ENCODE results near the gene GOLM1. TPM values are rescaled to one million over a fixed set of nuclear protein-coding genes. Genes with fewer than 3 reads are reported as not detected.

Gene GOLM1
- total and polyA plus RNA-seq, 2 of the 8 experiments (the other 6 are each of a cell fraction or from before 2014, with no cell fraction given) = 45.9 to 88.9 TPM

DNA sequence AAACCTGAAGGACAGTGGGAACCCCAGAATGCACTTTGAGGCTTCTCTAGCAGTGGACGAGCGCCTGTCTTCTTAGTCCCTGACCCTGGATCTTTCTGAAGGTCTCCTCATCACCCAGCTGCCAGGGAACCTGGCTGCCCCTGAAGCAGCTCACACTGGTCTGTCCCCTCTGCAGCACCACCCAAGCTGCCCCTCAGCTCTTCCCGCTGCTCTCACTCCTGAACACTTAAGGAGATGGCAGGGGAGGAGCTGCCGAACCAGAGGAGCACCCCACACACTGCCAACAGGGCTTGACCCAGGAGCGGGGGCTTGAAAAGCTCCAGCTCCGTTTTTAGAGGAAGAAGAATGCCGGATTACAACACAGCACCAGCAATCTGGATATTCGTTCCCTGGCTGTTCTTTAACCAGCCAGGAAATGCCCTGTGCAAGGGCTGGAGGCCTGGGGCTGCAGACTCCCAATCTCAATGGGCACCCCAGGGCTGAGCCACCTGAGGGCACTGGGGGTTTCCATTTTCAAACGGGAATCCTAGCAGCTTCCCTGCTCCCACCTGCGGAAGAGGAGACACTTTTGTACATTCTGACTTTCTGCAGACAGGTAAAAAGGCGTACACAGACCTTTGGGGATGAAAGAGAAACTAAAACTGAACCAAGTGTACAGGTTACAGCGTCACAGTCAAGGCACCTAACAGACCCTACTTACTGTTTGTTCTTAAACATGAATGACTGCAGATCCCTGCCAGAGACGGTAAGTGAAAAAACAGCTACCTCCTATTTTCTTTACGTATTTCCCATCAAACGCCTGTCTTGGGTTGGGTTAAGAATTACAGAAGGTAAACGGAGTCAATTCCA is 36.3 kb downstream of the GOLM1 start:
- no peak overlapping the region for H3K23ac ChIP-seq (ENCODE audit: insufficient read length)
- H3K14ac ChIP-seq (ENCODE audit: insufficient read length) = no peak overlapping the region
- H2AFZ ChIP-seq (ENCODE audit: low read length) = no peak overlapping the region
- no peak overlapping the region for H2BK15ac ChIP-seq (ENCODE audit: low read length)
- no peak overlapping the region for H2BK12ac ChIP-seq (ENCODE audit: low read depth, low read length)
- H3K4me3 ChIP-seq (ENCODE audit: extremely low read depth in 1 of 4, insufficient read depth in 2 of 4, low read depth in 3 of 4, low read length in 4 of 4) = no peak overlapping the region
- 0 out of 2 replicates have a peak, but pooled peaks cover 2% of the 10 kb centered on the region for H3K23me2 ChIP-seq (ENCODE audit: low read depth, low read length)
- FAIRE-seq = no peak
- no peak overlapping the region for H4K91ac ChIP-seq (replicated peaks; ENCODE audit: insufficient read length, low read length)
- TF ChIP-seq EZH2 (IDR thresholded peaks at IDR 0.05; ENCODE audit: low read depth, low read length, severe bottlenecking) (no peak), POLR2A (IDR thresholded peaks at IDR 0.05; ENCODE audit: control extremely low read depth in 1 of 2, low read depth in 2 of 2, low read length in 2 of 2) (no peak), HDAC2 (IDR thresholded peaks at IDR 0.05; ENCODE audit: borderline replicate concordance in 1 of 2, low read depth in 2 of 2, low read length in 2 of 2) (no peak), POU5F1 (IDR thresholded peaks at IDR 0.05; ENCODE audit: low read depth, low read length) (no peak)
- TF ChIP-seq, protein P1, sequence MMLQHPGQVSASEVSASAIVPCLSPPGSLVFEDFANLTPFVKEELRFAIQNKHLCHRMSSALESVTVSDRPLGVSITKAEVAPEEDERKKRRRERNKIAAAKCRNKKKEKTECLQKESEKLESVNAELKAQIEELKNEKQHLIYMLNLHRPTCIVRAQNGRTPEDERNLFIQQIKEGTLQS (IDR thresholded peaks at IDR 0.05; ENCODE audit: insufficient read depth, low read depth, low read length) = no peak
- TF ChIP-seq, protein P2, sequence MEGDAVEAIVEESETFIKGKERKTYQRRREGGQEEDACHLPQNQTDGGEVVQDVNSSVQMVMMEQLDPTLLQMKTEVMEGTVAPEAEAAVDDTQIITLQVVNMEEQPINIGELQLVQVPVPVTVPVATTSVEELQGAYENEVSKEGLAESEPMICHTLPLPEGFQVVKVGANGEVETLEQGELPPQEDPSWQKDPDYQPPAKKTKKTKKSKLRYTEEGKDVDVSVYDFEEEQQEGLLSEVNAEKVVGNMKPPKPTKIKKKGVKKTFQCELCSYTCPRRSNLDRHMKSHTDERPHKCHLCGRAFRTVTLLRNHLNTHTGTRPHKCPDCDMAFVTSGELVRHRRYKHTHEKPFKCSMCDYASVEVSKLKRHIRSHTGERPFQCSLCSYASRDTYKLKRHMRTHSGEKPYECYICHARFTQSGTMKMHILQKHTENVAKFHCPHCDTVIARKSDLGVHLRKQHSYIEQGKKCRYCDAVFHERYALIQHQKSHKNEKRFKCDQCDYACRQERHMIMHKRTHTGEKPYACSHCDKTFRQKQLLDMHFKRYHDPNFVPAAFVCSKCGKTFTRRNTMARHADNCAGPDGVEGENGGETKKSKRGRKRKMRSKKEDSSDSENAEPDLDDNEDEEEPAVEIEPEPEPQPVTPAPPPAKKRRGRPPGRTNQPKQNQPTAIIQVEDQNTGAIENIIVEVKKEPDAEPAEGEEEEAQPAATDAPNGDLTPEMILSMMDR (IDR thresholded peaks at IDR 0.05; ENCODE audit: control extremely low read depth in 1 of 3, insufficient read depth in 1 of 3, low read depth in 1 of 3, low read length in 3 of 3) = no peak
- peaks cover 0 to 2% of the 10 kb centered on the region in 2 experiments; a peak in 2 of 4 replicates for H3K79me2 ChIP-seq (ENCODE audit: control insufficient read depth in 1 of 2, insufficient read depth in 2 of 2, low read length in 2 of 2)
- H2BK5ac ChIP-seq (ENCODE audit: low read depth, low read length) = no peak overlapping the region
- no peaks in the 10 kb centered on the region for H3K27me3 ChIP-seq (replicated peaks in 1 of 4; ENCODE audit: control insufficient read depth in 3 of 4, extremely low read depth in 1 of 4, insufficient read depth in 3 of 4, low read length in 3 of 4)
- H3K18ac ChIP-seq (ENCODE audit: extremely low read depth, low read length) = no peak overlapping the region
- no peak overlapping the region for H3K4me2 ChIP-seq (ENCODE audit: insufficient read depth in 1 of 2, low read depth in 2 of 2, low read length in 2 of 2)
- no peak overlapping the region for H2BK120ac ChIP-seq (replicated peaks; ENCODE audit: low read depth, low read length)
- H3K27ac ChIP-seq (ENCODE audit: low read depth, low read length) = no peak overlapping the region
- no peak overlapping the region for H3K4ac ChIP-seq (replicated peaks; ENCODE audit: insufficient read length, low read depth, low read length)
- no peak overlapping the region for H2BK20ac ChIP-seq (ENCODE audit: low read length)
- H4K20me1 ChIP-seq (replicated peaks in 1 of 2; ENCODE audit: control insufficient read depth in 1 of 2, insufficient read depth in 2 of 2, low read length in 2 of 2) = peaks cover 1 to 11% of the 10 kb centered on the region in 2 experiments
- no peak overlapping the region for H4K8ac ChIP-seq (ENCODE audit: extremely low read depth, insufficient read depth, low read length)
- no peaks in the 10 kb centered on the region; the same call in none of the 2 replicates for H3K79me1 ChIP-seq (ENCODE audit: low read depth, low read length)
- H3K36me3 ChIP-seq (ENCODE audit: control insufficient read depth in 2 of 4, insufficient read depth in 4 of 4, low read length in 3 of 4) = no peaks in the 10 kb centered on the region; a peak in 1 of 8 replicates
- no peak overlapping the region for H3K9ac ChIP-seq (replicated peaks in 1 of 4; ENCODE audit: extremely low read depth in 1 of 4, low read depth in 3 of 4, low read length in 3 of 4)
- no peak overlapping the region for H3K56ac ChIP-seq (replicated peaks; ENCODE audit: insufficient read length, low read depth, low read length)
- ChIA-PET CTCF (ENCODE audit: partially characterized antibody) (interaction anchor here (1.7 to 2.0 kb wide), 2 partner anchors 22 to 139 kb away, joined by 4 to 7 read pairs; no protein-coding TSS in a partner anchor), POLR2A (ENCODE audit: partially characterized antibody) (no interaction called here)
- 80% methylated on average over 16 of the region's 16 CpGs; no CpG with 5 or more reads in 1 of the 2 experiments for WGBS, 2 experiments (ENCODE audit: extremely low coverage in 1 of 2, insufficient coverage in 1 of 2, insufficient read length in 1 of 2, insufficient replicate concordance in 2 of 2, low coverage in 1 of 2, low lambda C conversion rate in 2 of 2, missing lambda C conversion rate in 1 of 2)
- H2AK5ac ChIP-seq (ENCODE audit: low read depth, low read length) = no peak overlapping the region
- no peak overlapping the region for H4K5ac ChIP-seq (ENCODE audit: insufficient read length, low read depth, low read length)
- no peaks in the 10 kb centered on the region for H3K9me3 ChIP-seq (ENCODE audit: insufficient read depth in 2 of 2, low read depth in 1 of 2, low read length in 1 of 2)
- no peak for DNase-seq (ENCODE audit: low read depth in 1 of 2, low spot score in 2 of 2)
- peaks cover 0 to 14% (median 4%) of the 10 kb centered on the region in 4 experiments; a peak in 4 of 7 replicates for H3K4me1 ChIP-seq (replicated peaks in 1 of 4; ENCODE audit: control insufficient read depth in 3 of 4, insufficient read depth in 4 of 4, low read length in 3 of 4)
